HG03378 (cell line): ENCODE measurements around the gene SLC25A47.
A peak's percentile ranks its signal among the peaks of the same experiment; 100 is the strongest.

Experiments used
- ATAC-seq: cut with Tn5 transposase; IDR thresholded peaks from one replicate; pipeline ENCODE4 v1.9.1; 2021; ENCODE audit warnings: mild to moderate bottlenecking, moderate library complexity; ENCODE audit not compliant: unreplicated experiment

The SLC25A47 gene

GRCh38 chr14:100374270-100374669 is 51.1 kb downstream of the SLC25A47 start:
- no peak for ATAC-seq

DNA sequence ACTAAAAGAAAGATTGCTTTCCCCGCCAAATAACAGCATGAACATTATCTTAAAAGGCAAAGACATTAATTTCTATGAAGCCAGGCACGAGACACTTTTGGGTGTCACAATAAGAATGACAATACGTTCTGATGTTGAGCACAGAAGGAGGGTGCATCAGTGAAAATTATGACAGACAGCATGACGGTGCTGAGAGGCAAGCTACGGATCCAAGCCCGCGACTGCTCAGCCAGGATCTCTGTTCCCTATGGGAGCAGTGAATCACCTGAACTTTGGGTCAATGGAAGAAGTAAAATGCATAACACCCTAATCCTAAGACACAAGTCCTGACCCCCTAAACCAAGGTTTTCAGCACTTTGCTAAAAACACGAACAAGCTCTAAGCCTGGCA is 51.7 kb downstream of the SLC25A47 start:
- ATAC-seq, result no peak

DNA sequence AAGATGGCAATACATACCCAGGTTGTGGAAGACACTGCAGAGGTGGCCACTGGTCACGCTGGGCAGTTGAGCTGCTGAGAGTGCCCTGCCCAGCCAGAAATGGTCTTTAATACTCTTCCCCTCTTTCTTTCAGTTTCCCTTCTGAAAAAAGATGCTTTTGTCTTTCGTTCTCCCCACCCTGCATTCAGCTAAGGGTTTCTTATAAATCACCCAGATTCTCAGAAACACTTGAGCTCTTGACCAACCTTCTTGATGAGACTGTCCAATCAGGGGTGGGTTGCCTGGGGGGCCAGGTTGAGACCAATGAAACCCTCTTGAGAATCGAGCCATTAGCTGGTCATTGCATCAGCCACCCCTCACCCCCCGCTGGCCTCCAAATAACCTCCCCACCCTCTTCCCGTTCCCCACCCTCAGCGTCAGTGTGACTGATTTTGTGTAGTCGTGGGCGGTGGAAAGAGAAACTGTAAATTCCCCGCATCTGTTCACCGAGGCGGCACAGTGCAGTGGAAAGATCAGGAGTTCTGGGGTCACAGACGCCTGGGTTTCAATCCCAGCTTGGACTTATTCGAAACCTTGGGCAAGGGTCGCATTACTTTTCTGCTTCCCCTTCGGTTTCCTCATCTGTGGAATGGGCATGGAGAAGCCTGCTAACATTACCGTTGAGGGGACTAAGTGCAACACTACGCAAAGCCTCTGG is 52.3 kb downstream of the SLC25A47 start:
- peak; percentile 32 for ATAC-seq

DNA sequence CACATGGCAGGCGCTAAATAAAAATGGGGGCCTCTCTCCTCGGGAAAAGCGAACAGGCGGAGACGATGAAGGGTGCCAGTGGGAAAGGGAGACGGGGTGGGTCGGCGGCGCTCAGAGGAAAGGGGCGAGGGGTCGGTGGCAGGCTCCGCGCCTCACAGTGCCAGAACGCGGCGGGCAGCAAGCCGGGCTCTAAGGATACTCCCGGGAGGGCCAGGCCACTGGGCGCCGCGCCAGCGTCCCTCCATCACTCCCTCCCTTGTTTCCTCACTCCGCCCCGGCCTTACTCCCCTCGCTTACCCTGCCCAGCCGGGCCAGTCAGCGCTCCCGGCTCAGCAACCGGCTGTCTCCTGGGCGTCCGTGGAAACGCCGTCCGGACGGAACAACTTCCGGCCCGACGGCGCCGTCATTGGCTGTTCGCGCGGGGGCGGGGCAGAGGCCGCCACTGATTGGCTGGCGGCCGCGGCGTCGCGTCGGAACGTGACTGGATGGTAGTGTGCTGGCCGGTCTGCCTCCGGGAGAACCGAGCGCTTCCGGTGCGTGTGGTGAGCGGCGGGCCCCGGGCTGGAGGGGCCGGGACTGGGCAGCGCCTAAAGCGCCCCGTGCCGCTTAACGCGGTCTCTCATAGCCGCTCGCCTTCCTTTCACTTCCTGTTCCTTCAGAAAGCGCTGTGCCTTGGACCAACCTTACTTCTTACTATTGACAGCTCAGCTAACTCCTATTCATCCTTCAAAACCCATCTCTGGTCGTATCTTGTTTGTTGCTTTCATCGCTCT is 53.0 kb downstream of the SLC25A47 start, which contains the start of gene WDR25:
WDR25 (plus strand) TSS at position 523 of the 773 bp plus-strand sequence.
- peak; percentile 76 for ATAC-seq

GRCh38 chr14:100376751-100377171 is 53.6 kb downstream of the SLC25A47 start:
- no peak for ATAC-seq
